Left kidney (tissue), 2 donors: ENCODE measurements around the gene RHOA. TPM values are rescaled to one million over a fixed set of nuclear protein-coding genes. Genes with fewer than 3 reads are reported as not detected.
"Not testable (repeated sequence)": the region's sequence is repeated elsewhere in the genome, so short reads cannot be mapped to it uniquely, and the experiment has no call there.

Experiments
- DNase-seq: peaks from one replicate; pipeline ENCODE4 v3.0.0-alpha.2; 2013
- polyA plus RNA-seq: library from polyadenylated mRNA; unstranded; fragments of 120-200 nt; gene quantifications from one replicate; pipeline ENCODE4 v1.2.1, GENCODE V29; 2013; ENCODE audit not compliant: insufficient read length

RHOA gene
- polyA plus RNA-seq, 1 donor: 511 TPM

- no peak for DNase-seq
Observed at GRCh38 chr3:49413338-49413734, 1.6 kb upstream of the RHOA start.

DNA sequence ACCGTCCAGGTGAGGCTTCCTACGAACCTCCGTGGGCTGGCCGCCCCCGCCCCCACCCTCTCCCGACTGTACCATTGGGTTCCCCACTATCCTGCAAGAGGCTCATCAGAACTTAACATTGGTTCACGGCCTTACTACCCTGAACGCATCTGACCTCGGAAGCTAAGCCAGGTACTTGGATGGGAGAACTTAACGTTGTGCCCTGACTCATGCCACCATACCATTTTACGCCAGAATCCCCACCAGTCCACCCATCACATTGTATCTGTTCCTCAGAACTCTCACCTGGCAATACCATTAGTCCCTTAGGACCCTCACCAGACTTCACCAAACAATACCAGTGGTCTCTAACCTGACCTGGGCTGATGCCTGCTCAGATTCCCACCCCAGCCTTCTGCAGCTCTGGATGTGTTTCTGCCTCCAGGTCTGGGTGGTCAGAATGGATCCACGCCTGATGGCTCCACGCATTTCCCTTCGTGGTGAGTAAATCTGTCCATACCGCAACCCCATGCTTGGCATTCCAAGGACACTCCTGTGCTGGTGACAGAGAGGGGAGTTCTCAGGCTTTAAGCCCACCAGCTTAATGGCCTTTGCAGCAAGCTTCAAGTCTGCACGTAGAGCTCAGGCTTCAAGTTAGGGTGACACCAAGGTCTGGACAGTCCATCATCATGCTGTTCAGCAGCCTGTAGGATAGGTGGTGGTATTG, 1.0 kb upstream of the RHOA start:
- no peak for DNase-seq

GRCh38 chr3:49411535-49411967, 225 bp downstream of the RHOA start:
- no peak for DNase-seq

DNA sequence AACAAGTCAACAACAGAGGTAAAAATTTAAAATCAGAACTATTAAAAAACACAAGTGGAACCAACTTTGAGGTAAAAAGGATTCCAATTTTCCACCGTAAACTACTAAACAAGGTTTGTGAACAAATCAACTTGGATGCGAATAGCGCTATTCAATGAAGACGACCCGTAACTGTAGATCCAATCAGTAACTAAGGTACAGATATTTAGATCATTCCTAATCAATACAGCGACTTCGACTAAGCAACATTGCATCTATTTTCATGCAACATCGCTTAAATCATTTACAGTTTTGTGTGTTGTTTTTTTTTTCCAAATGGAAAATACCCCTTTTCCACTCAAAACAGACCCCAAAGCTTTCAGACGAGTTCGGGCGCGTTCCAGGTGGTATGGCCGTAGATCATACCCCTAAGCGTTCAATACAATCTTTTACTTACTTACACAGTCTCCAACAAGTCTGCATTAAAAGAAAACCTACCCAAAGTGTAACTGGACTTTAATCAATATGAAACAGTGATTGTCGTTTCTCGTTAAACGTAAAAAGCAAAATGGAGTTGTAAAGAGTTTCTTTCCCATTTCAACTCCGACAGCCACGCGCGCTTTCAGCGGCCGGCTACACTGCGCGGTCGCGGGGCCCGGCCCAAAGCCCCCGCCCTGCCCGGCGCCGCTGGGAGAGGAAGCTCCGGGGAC, 786 bp downstream of the RHOA start:
- no peak for DNase-seq

DNA sequence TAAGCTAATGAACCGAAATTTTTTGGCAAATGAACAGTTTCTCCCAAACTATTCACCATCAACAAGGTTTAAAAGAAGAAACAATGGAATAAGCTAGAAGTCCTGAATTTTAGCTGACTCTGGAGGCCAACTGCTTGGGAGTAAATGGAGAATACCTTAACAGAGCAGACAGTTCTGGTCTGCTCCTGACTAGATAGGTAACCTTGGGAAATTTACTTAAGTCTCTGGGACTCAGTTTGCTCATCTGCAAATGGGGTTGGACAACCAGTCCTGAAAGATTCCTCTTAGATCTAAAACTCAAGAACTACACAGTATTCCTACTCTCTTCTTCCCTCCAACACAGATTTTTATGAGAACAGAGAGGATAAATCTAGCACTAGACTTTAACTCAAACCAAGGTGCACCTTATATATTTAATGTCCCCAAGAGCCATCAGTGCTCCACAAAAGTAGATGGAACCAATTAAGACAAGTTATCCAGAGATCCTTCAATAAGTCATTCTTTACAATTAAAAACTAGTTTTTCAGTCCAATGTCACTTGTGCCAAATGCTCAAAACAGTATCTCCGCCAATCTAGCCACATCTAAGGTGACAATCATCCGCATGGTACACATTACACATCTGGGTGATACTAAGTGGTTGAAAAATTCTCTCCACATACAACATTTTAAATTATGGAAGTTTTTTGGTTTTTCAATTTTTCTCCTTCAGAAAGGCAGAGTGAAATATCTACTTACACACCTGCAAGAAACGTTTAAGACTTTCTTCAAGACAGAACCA, 1.5 kb downstream of the RHOA start:
- no peak for DNase-seq

- no peak for DNase-seq
Observed at GRCh38 chr3:49406571-49407565, 4.9 kb downstream of the RHOA start.

GRCh38 chr3:49405570-49405969, 6.2 kb downstream of the RHOA start:
- DNase-seq: not testable (repeated sequence)

GRCh38 chr3:49403891-49404290, 7.9 kb downstream of the RHOA start:
- DNase-seq: no peak

DNA sequence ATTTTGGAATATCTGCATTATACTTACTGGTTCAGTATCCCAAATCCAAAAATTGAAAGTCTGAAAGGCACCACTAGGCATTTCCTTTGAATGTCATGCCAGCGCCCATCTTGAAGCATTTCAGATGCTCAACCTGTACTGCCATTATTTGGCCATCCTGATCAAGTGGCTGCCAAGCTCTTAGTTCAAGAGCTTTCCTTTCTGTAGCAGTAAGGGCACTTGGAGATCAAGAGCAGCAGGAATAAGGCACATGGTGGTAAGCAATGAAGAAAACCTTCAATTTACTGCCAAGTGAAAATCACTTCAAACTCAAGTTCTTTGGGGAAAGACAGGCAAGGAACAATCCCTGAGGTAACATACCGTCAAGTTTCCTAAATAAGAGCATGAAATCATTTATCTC, 10.0 kb downstream of the RHOA start:
- no peak for DNase-seq

- no peak for DNase-seq
Observed at GRCh38 chr3:49399461-49399860, 12.3 kb downstream of the RHOA start.

DNA sequence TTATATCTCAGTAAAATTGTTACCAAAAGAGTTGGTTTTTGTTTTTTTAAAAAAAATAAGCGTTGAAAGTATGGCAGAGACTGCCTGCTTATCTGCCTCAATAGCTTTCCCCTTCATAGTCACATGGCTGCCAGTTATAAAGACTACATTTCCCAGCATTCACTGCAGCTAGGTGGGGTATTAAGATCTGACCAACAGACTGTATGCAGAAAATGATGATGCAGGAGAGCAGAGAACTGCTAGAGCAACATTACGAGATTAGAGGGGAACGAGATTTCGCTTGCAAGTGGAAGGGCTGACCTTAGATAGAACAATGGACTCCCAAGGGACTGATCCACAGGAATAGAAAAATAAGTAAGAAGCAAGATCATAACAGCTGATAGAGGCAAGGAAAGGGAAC, 14.3 kb downstream of the RHOA start:
- DNase-seq: no peak

- DNase-seq: not testable (repeated sequence)
Observed at GRCh38 chr3:49391310-49391709, 20.5 kb downstream of the RHOA start.

GRCh38 chr3:49389297-49389696, 22.5 kb downstream of the RHOA start:
- no peak for DNase-seq

GRCh38 chr3:49388289-49388820, 23.4 kb downstream of the RHOA start:
- no peak for DNase-seq

DNA sequence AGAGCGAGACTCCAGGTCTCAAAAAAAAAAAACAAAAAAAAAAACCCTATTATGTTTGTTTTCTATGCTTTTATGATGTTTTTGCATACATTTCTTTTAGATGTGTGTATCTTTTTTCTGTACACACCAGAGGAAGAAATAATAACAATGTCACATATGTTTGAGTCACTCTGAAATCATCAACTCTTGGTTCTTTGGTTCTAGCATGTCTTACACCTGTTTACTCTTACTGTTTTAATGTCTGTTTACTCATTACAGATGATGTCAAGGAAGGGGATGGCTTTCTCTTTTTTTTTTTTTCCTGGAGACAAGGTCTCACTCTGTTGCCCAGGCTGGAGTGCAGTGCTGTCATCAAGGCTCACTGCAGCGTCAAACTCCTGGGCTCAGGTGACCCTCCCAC, 24.1 kb downstream of the RHOA start:
- DNase-seq: no peak

GRCh38 chr3:49386056-49386756, 25.6 kb downstream of the RHOA start:
- no peak for DNase-seq

DNA sequence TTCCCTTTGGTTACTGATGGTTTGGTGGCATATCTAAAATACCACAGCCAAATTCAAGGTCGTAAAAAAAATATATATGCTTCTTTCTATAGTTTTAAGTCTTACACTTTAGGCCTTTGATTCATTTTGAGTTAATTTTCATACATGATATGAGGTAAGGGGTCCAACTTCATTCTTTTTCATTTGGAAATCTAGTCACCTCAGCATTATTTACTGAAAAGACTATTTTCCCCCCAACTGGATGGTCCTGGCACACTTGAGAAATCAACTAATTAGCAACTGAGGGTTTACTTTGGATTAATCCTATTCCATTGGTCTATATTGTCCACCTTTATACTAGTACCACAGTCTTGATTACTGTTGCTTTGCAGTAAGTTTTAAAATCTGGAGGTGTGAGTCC, 26.2 kb downstream of the RHOA start:
- no peak for DNase-seq

DNA sequence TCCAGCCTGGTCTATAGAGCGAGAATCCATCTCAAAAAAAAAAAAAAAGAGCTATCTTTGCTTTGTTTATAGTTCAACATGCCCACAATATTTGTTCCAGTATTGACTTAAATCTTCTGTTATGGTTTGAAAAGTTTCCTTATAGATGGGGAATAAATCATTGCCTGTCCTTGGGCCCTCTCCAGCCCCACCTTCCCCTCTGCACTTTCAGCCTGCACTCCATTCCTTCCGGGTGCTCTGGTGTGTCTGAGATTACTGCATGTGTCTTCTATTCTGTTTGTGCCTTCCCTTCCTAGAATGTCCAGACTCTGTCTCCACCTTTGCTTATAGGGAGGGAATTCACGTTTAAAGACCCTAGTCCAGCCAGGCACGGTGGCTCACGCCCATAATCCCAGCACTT, 28.4 kb downstream of the RHOA start:
- no peak for DNase-seq

DNA sequence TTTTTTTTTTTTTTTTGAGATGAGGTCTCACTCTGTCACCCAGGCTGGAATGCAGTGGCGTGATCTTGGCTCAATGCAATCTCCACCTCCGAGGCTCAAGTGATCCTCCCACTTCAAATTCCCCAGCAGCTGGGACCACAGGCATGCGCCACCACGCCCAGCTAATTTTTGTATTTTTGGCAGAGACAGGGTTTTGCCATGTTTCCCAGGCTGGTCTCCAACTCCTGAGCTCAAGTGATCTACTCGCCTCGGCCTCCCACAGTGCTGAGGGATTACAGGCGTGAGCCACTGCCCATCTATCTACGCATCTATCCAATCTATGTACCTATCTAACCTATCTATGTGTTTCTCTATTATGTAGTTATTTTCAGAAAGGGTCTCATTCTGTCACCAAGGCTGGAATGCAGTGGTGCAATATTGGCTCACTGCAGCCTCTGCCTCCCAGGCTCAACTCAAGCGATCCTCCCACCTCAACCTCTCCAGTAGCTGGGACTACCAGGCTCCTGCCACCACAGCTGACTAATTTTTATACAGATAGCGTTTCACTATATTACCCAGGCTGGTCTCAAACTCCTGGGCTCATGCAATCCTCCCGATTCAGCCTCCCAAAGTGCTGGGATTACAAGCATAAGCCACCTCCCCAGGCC, 33.4 kb downstream of the RHOA start:
- no peak for DNase-seq

GRCh38 chr3:49377483-49377882, 34.3 kb downstream of the RHOA start:
- DNase-seq: no peak
